Retinal pigment epithelial cell (primary cell): ENCODE measurements around the gene GPATCH1.
"Not testable (repeated sequence)": the region's sequence is repeated elsewhere in the genome, so short reads cannot be mapped to it uniquely, and the experiment has no call there.

Source experiments
- DNase-seq: peaks from one replicate; pipeline ENCODE4 v3.0.0-alpha.2; 2010; ENCODE audit warnings: low read depth
- H3K4me3 ChIP-seq: 2 replicates; pipeline ENCODE4 v1.5.1; 2011; ENCODE audit warnings: mild to moderate bottlenecking, low read length, control low read depth, moderate library complexity
- CTCF ChIP-seq: conservative IDR thresholded peaks from 2 replicates; pipeline ENCODE4 v1.5.1; 2011; ENCODE audit warnings: low read depth, low read length, control low read depth, inconsistent platforms

Gene GPATCH1

DNA sequence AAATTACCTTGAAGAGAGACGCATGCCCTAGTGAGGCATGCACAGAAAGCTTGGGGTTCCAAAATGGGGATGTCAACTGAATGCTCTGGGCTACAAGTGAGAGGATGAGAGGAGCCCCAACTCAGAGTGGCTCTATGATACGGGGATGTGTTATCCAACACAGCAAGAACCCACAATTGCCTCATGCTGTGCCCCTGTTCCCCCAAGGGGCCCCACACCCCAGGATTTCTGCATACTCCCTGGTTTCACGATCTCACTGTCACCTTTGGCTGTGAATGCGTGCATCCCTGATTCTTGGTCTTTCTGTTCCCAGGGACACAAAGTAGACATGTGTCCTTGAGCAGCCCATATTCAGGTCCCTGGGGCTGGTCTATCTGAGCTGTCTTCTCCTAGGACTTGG lies 80.2 kb downstream of the GPATCH1 start:
- TF ChIP-seq CTCF = no peak
- no peak overlapping the region for H3K4me3 ChIP-seq
- no peak for DNase-seq

DNA sequence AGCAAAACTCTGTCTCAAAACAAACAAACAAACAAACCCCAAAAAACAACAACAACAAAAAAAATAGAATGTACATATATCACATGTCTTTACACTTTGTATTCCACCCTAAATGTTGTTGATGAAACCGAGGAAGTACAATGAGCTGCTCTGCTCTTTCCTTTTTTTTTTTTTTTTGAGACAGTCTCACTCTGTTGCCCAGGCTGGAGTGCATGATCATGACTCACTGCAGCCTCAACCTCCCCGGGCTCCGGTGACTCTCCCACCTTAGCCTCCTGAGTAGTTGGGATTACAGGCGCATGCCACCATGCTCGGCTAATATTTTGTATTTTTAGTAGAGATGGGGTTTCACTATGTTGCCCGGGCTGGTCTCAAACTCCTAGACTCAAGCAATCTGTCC lies 82.5 kb downstream of the GPATCH1 start:
- no peak for TF ChIP-seq CTCF
- DNase-seq = no peak
- H3K4me3 ChIP-seq = no peak overlapping the region

GRCh38 chr19:33166037-33166436 lies 85.1 kb downstream of the GPATCH1 start:
- H3K4me3 ChIP-seq, DNase-seq: not testable (repeated sequence)

- TF ChIP-seq CTCF = no peak
- no peak overlapping the region for H3K4me3 ChIP-seq
- no peak for DNase-seq
Measured at GRCh38 chr19:33167438-33167837, 86.5 kb downstream of the GPATCH1 start.

DNA sequence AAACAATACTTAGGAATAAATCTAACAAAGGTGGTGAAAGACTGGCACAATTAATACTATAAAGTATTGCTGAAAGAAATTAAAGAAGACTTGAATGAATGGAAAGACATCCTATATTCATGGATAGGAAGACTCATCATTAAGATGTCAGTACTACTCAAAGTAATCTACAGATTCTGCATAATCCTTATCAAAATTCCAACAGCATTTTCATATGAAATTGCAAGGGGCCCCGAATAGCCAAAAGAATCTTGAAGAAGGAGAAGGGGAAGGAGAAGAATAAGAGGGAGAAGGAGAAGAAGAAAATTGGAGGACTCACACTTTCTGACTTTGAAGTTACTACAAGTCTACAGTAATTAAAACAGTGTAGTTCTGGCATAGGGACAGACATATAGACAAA lies 87.5 kb downstream of the GPATCH1 start:
- TF ChIP-seq CTCF = no peak
- no peak for DNase-seq
- no peak overlapping the region for H3K4me3 ChIP-seq

GRCh38 chr19:33171222-33171795 lies 90.3 kb downstream of the GPATCH1 start:
- DNase-seq = no peak

DNA sequence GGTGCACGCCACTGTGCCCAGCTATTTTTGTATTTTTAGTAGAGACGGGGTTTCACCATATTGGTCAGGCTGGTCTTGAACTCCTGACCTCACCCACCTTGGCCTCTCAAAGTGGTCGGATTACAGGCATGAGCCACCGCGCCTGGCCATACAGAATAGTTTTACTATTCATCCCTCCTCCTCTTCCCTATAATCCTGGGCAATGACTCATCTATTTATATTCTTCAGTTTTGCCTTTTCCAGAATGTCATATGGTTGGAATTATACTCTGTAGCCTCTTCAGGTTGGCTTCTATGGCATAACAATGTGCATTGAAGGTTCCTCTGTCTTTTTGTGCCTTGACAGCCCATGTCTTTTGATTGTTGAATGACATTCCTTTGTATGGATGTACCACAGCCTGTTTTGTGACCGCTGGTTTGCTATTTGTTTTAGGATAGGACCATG lies 91.0 kb downstream of the GPATCH1 start:
- TF ChIP-seq CTCF = no peak
- H3K4me3 ChIP-seq = no peak overlapping the region
- DNase-seq = no peak

More at GRCh38 chr19:33171222-33171795, 90.3 kb downstream of the GPATCH1 start:
- no peak for TF ChIP-seq CTCF
- H3K4me3 ChIP-seq = no peak overlapping the region

GRCh38 chr19:33174186-33174585 lies 93.2 kb downstream of the GPATCH1 start:
- no peak for DNase-seq
- no peak overlapping the region for H3K4me3 ChIP-seq
- TF ChIP-seq CTCF = no peak
